GM12878 (cell line): ENCODE results near the gene CENPQ. TPM values are rescaled to one million over a fixed set of nuclear protein-coding genes. Genes with fewer than 3 reads are reported as not detected.

Source experiments
- ATAC-seq: fragments of 200-7000 bp; cut with Tn5 transposase; 3 replicates; pipeline ENCODE4 v1.9.1; 2020; ENCODE audit warnings: mild to moderate bottlenecking, moderate library complexity
- BruUV-seq: library from RNA; stranded (reverse); fragments of 400-500 nt; replicated peaks from 2 replicates; lab custom pipeline; 2021; lab: Mats Ljungman, UMichigan
- CTCF ChIA-PET: fragments of 300-600 bp; sonication (Branson Sonifier 250); formaldehyde crosslinking; extraction: SDS; loops from one replicate; lab custom pipeline; 2021; ENCODE audit warnings: inconsistent platforms; lab: Yijun Ruan, JAX
- POLR2A ChIA-PET: fragments of 350-600 bp; formaldehyde crosslinking; extraction: SDS; loops from one replicate; lab custom pipeline; 2021; ENCODE audit warnings: inconsistent platforms; lab: Charles Lee
- RAD21 ChIA-PET: fragments of 300-600 bp; sonication (Branson Sonifier 250); formaldehyde crosslinking; loops from one replicate; lab custom pipeline; 2023; ENCODE audit warnings: antibody characterized with exemption; ENCODE audit not compliant: unreplicated experiment; lab: Charles Lee
- SMC1A ChIA-PET: fragments of 300-600 bp; sonication (Branson Sonifier 250); formaldehyde crosslinking; loops from one replicate; lab custom pipeline; 2023; ENCODE audit not compliant: unreplicated experiment, uncharacterized antibody; lab: Charles Lee
- DNase-seq: peaks from one replicate; pipeline ENCODE4 v3.0.0-alpha.2; 2011; ENCODE audit warnings: low read depth, low spot score
- FAIRE-seq: peaks from 3 replicates; lab custom pipeline; 2011; peaks lifted over from hg19 to GRCh38; lab: Jason Lieb, UNC
- H2AFZ ChIP-seq: 2 replicates; pipeline ENCODE4 v1.6.0; 2011; ENCODE audit warnings: low read depth, low read length, control low read depth; ENCODE audit not compliant: control insufficient read depth
- H3K27ac ChIP-seq: 2 replicates; pipeline ENCODE4 v1.5.1; 2011; ENCODE audit warnings: control low read depth; ENCODE audit not compliant: control insufficient read depth, insufficient read depth
- H3K27me3 ChIP-seq, 2 experiments: replicated peaks in 1 of 2; 2 replicates each; pipeline versions ENCODE4 v1.6.0 to v1.6.1; 2011; ENCODE audit warnings: low read length in 1 of 2; ENCODE audit not compliant: control insufficient read depth in 2 of 2, insufficient read depth in 2 of 2
- H3K36me3 ChIP-seq, 2 experiments: 2 replicates each; pipeline ENCODE4 v1.5.1; 2011; ENCODE audit warnings: low read length in 1 of 2; ENCODE audit not compliant: control insufficient read depth in 2 of 2, insufficient read depth in 2 of 2
- H3K4me1 ChIP-seq: 2 replicates; pipeline ENCODE4 v1.6.1; 2011; ENCODE audit warnings: mild to moderate bottlenecking, low read length, moderate library complexity, mixed read lengths; ENCODE audit not compliant: control insufficient read depth, insufficient read depth
- H3K4me2 ChIP-seq: 2 replicates; pipeline ENCODE4 v1.6.0; 2011; ENCODE audit warnings: control low read depth; ENCODE audit not compliant: control insufficient read depth, insufficient read depth
- H3K4me3 ChIP-seq: fragments of 200-600 bp; sonication (generic); 2 replicates; pipeline ENCODE4 v1.5.1; 2016
- H3K79me2 ChIP-seq: 2 replicates; pipeline ENCODE4 v1.6.0; 2011; ENCODE audit warnings: low read length; ENCODE audit not compliant: control insufficient read depth, insufficient read depth
- H3K9ac ChIP-seq: 2 replicates; pipeline ENCODE4 v1.8.0; 2011; ENCODE audit warnings: low read length, control low read depth, mixed read lengths; ENCODE audit not compliant: control insufficient read depth, insufficient read depth
- H3K9me3 ChIP-seq: replicated peaks from 3 replicates; pipeline ENCODE4 v1.5.1; 2011; ENCODE audit warnings: mild to moderate bottlenecking, low read length; ENCODE audit not compliant: control insufficient read depth, insufficient read depth
- H4K20me1 ChIP-seq: 2 replicates; pipeline ENCODE4 v1.6.0; 2011; ENCODE audit not compliant: control insufficient read depth, insufficient read depth
- CBFB ChIP-seq: IDR thresholded peaks from 2 replicates; pipeline ENCODE4 v1.6.1; 2016; ENCODE audit warnings: antibody characterized with exemption, low read depth
- CHD2 ChIP-seq: IDR thresholded peaks from 2 replicates; pipeline ENCODE4 v1.6.1; 2011; ENCODE audit warnings: low read depth, low read length, improper control_type of control experiment, borderline replicate concordance
- DPF2 ChIP-seq: fragments of 450-650 bp; IDR thresholded peaks from 2 replicates; pipeline ENCODE4 v1.6.1; 2017; ENCODE audit warnings: mild to moderate bottlenecking
- ETV6 ChIP-seq, 2 experiments: fragments of 450-650 bp in 1 of 2; IDR thresholded peaks in 1 of 2; conservative IDR thresholded peaks in 1 of 2; 2 replicates each; pipeline ENCODE4 v1.6.1; 2014; ENCODE audit warnings: antibody characterized with exemption in 1 of 2, borderline replicate concordance in 1 of 2, low read depth in 1 of 2, mild to moderate bottlenecking in 1 of 2, moderate library complexity in 1 of 2
- HSF1 ChIP-seq: fragments of 150-350 bp; IDR thresholded peaks from 2 replicates; pipeline ENCODE4 v1.6.1; 2014; ENCODE audit warnings: mild to moderate bottlenecking, low read depth, low read length
- IKZF2 ChIP-seq, 2 experiments: fragments of 450-650 bp; IDR thresholded peaks; 2 replicates each; pipeline ENCODE4 v1.6.1; 2017; ENCODE audit warnings: mild to moderate bottlenecking in 2 of 2, moderate library complexity in 2 of 2
- NFIC ChIP-seq: IDR thresholded peaks from 2 replicates; pipeline ENCODE4 v1.6.1; 2012; ENCODE audit warnings: low read depth, mild to moderate bottlenecking, inconsistent platforms, low read length, moderate library complexity
- RUNX3 ChIP-seq: IDR thresholded peaks from 2 replicates; pipeline ENCODE4 v1.6.1; 2012; ENCODE audit warnings: low read length, inconsistent platforms
- SKIL ChIP-seq: fragments of 450-650 bp; IDR thresholded peaks from 2 replicates; pipeline ENCODE4 v1.6.1; 2017; ENCODE audit warnings: mild to moderate bottlenecking, low read depth, inconsistent platforms; ENCODE audit not compliant: poor library complexity, severe bottlenecking
- SMAD5 ChIP-seq: IDR thresholded peaks from 2 replicates; pipeline ENCODE4 v1.6.1; 2016; ENCODE audit warnings: antibody characterized with exemption, low read depth
- TCF3 ChIP-seq: IDR thresholded peaks from 2 replicates; pipeline ENCODE4 v1.6.1; 2012; ENCODE audit warnings: low read depth, mild to moderate bottlenecking, low read length, borderline replicate concordance; ENCODE audit not compliant: insufficient read depth
- USF1 ChIP-seq: IDR thresholded peaks from 2 replicates; pipeline ENCODE4 v1.6.1; 2011; ENCODE audit warnings: borderline replicate concordance, low read depth, mild to moderate bottlenecking, moderate library complexity, mixed read lengths, low read length; ENCODE audit not compliant: insufficient read depth; ENCODE audit errors: extremely low read length
- ZBTB4 ChIP-seq: fragments of 450-650 bp; formaldehyde crosslinking; IDR thresholded peaks from 2 replicates; pipeline ENCODE4 v1.4.0; 2022; ENCODE audit warnings: mild to moderate bottlenecking, moderate library complexity
- WGBS: methylation state at CpG from one replicate; pipeline ENCODE4 v1.1.6; 2016; ENCODE audit warnings: low lambda C conversion rate; ENCODE audit not compliant: insufficient replicate concordance, insufficient coverage; ENCODE audit errors: missing lambda C conversion rate; 5-methylcytosine and 5-hydroxymethylcytosine counted together
- in situ Hi-C: fragments of 300-500 bp; cut with MboI; formaldehyde crosslinking; loops from 9 replicates; pipeline ENCODE4 v1.14.3; 2018; ENCODE audit warnings: mixed read lengths
- intact Hi-C: fragments of 100-400 bp; cut with micrococcal nuclease; formaldehyde crosslinking; loops from one replicate; pipeline ENCODE4 v1.14.2; 2022; ENCODE audit not compliant: unreplicated experiment
- polyA plus RNA-seq, 11 experiments: library from polyadenylated mRNA; depleted of rRNA in 4 of 11; unstranded in 6 of 11; stranded (reverse) in 5 of 11; fragments of >200 nt; fragmentation: Nextera tagmentation in 4 of 11; fragmentation: Illumina TruSeq in 1 of 11; extraction: Ambion mirVana in 4 of 11; extraction: Trizol in 1 of 11; gene quantifications; 1 replicate in 1 of 11; 2 replicates in 10 of 11; pipeline versions ENCODE4 v1.2.1 to v1.2.3, GENCODE V29; 2011 to 2016; ENCODE audit warnings: inconsistent platforms in 2 of 11, missing spikeins in 2 of 11, low read depth in 1 of 11
- total RNA-seq, 4 experiments: library from RNA; depleted of rRNA in 3 of 4; stranded (reverse); fragments of >200 nt in 3 of 4; fragmentation: Illumina TruSeq in 1 of 4; extraction: Trizol in 1 of 4; gene quantifications; 2 replicates each; pipeline versions ENCODE4 v1.2.1 to v1.2.3, GENCODE V29; 2013 to 2021

CENPQ gene
- total and polyA plus RNA-seq, 10 of the 15 experiments (the other 5 are each of a cell fraction or from before 2014, with no cell fraction given): 7.4 to 34.2 (median 17.8) TPM

GRCh38 chr6:49416195-49416594, 47.0 kb upstream of the CENPQ start:
- no peak overlapping the region for H3K4me2 ChIP-seq
- FAIRE-seq (no peak), ATAC-seq (no peak)
- no peaks in the 10 kb centered on the region for H4K20me1 ChIP-seq
- in situ Hi-C loops: no loop called here
- BruUV-seq: no TSS peak
- no peaks in the 10 kb centered on the region for H3K79me2 ChIP-seq
- 15% methylated on average over 4 of the region's 4 CpGs for WGBS
- ChIA-PET CTCF (no interaction called here), SMC1A (no interaction called here), RAD21 (no interaction called here)
- no peaks in the 10 kb centered on the region for H3K27me3 ChIP-seq
- no peak overlapping the region for H3K4me3 ChIP-seq
- H2AFZ ChIP-seq: no peak overlapping the region
- H3K4me1 ChIP-seq: no peaks in the 10 kb centered on the region
- no peaks in the 10 kb centered on the region for H3K36me3 ChIP-seq
- no peak overlapping the region for H3K27ac ChIP-seq
- H3K9me3 ChIP-seq: no peaks in the 10 kb centered on the region
- H3K9ac ChIP-seq: no peak overlapping the region
- TF ChIP-seq TCF3: no peak
- no peak for TF ChIP-seq SKIL
- TF ChIP-seq IKZF2 (IDR thresholded peaks at IDR 0.05): no peak
- TF ChIP-seq CBFB: no peak
- no peak for TF ChIP-seq HSF1
- TF ChIP-seq ZBTB4 (CRISPR knock-in tag): no peak
- no peak for TF ChIP-seq USF1
- no peak for TF ChIP-seq NFIC
- no peak for TF ChIP-seq ETV6 (conservative IDR thresholded peaks at IDR 0.05 in 1 of 2, IDR thresholded peaks at IDR 0.05 in 1 of 2; ENCODE audit: borderline replicate concordance in 1 of 2, low read depth in 1 of 2)
- no peak for TF ChIP-seq RUNX3
- no peak for TF ChIP-seq SMAD5
- TF ChIP-seq DPF2: no peak
- no peak for TF ChIP-seq CHD2
- TF ChIP-seq, all 136 proteins: peak for 0
- DNase-seq: no peak
- intact Hi-C loops: no loop called here
- POLR2A ChIA-PET: no interaction called here
